Measurements from ENCODE around the gene RPL11. TPM values are rescaled to one million over a fixed set of nuclear protein-coding genes. Genes with fewer than 3 reads are reported as not detected.

Gene RPL11
- total and polyA plus RNA-seq, 10 of the 15 experiments (the other 5 are each of a cell fraction or from before 2014, with no cell fraction given) = 968 to 4,611 (median 2,521) TPM

DNA sequence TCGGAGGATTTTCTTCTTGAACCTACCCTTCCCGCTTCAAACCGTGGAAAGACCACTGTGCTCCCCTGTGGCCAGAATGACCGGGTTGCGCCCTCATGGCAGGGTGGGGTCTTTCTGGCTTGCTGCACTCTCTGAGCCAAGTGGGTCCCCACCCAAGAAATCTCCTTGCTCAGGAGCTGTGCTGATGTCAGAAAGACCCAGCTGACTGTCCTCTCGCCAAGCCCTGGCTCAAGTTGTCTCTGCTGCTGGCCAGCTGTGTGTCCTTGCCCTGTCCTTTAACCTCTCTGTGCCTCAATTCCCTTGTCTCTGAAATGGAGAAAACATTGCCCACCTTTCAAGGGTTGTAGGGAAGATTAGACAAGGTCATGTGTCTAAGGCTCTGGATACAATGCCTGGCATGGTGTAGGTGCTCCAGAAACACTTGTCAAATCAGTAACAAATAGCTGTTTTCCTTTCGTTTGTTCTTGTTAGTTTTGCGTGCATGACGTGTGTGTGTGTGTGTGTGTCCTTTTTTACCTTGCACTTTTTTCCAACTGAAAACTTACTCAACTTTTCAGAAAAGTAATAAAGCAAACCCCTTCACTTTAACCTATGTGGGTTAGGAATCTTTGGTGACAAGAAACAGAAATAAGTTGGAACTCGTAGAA lies 41.1 kb upstream of the RPL11 start:
- no peaks in the 10 kb centered on the region for H4K20me1 ChIP-seq (ENCODE audit: control insufficient read depth, insufficient read depth)
- H3K36me3 ChIP-seq (ENCODE audit: control insufficient read depth in 2 of 2, insufficient read depth in 2 of 2, low read length in 1 of 2) = no peaks in the 10 kb centered on the region
- TF ChIP-seq CHD1 (IDR thresholded peaks at IDR 0.05; ENCODE audit: low read depth, low read length) (no peak), FOS (IDR thresholded peaks at IDR 0.05; ENCODE audit: borderline replicate concordance, extremely low read depth, insufficient read length) (no peak), SREBF1 (IDR thresholded peaks at IDR 0.05; ENCODE audit: low read length) (no peak), NRF1 (conservative IDR thresholded peaks at IDR 0.05; ENCODE audit: low read depth, low read length) (no peak), MTA3 (IDR thresholded peaks at IDR 0.05; ENCODE audit: borderline replicate concordance, low read length) (no peak), RELA (IDR thresholded peaks at IDR 0.05; ENCODE audit: borderline replicate concordance, partially characterized antibody) (no peak), ZNF207 (IDR thresholded peaks at IDR 0.05; ENCODE audit: borderline replicate concordance) (no peak), CBX5 (IDR thresholded peaks at IDR 0.05; ENCODE audit: low read depth) (no peak)
- TF ChIP-seq, protein P1, sequence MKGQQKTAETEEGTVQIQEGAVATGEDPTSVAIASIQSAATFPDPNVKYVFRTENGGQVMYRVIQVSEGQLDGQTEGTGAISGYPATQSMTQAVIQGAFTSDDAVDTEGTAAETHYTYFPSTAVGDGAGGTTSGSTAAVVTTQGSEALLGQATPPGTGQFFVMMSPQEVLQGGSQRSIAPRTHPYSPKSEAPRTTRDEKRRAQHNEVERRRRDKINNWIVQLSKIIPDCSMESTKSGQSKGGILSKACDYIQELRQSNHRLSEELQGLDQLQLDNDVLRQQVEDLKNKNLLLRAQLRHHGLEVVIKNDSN (IDR thresholded peaks at IDR 0.05; ENCODE audit: borderline replicate concordance, extremely low read length, insufficient read depth, low read depth, low read length) = no peak
- ChIA-PET POLR2A (no interaction called here), CTCF (interaction anchor here (0.8 to 4.2 kb wide), 7 partner anchors 7 to 154 kb away, joined by 3 to 17 read pairs (median 4); no protein-coding TSS in a partner anchor), SMC1A (ENCODE audit: uncharacterized antibody, unreplicated experiment) (no interaction called here), RAD21 (ENCODE audit: unreplicated experiment) (no interaction called here)
- H3K9ac ChIP-seq (ENCODE audit: control insufficient read depth, insufficient read depth, low read length) = no peak overlapping the region
- no TSS peak for BruUV-seq (replicated peaks)
- 0 out of 4 replicates have a peak, but pooled peaks cover 0 to 1% of the 10 kb centered on the region in 2 experiments for H3K27me3 ChIP-seq (replicated peaks in 1 of 2; ENCODE audit: control insufficient read depth in 2 of 2, insufficient read depth in 2 of 2, low read length in 1 of 2)
- no peaks in the 10 kb centered on the region; the same call in 2 of the 3 replicates for H3K9me3 ChIP-seq (replicated peaks; ENCODE audit: control insufficient read depth, insufficient read depth, low read length)
- ATAC-seq (no peak), DNase-seq (ENCODE audit: low read depth, low spot score) (no peak), FAIRE-seq (no peak)
- H3K4me1 ChIP-seq (ENCODE audit: control insufficient read depth, insufficient read depth, low read length) = peaks cover 3% of the 10 kb centered on the region; the same call in 1 of the 2 replicates
- no peaks in the 10 kb centered on the region for H3K79me2 ChIP-seq (ENCODE audit: control insufficient read depth, insufficient read depth, low read length)
- intact Hi-C loops (cut with micrococcal nuclease; ENCODE audit: unreplicated experiment) = no loop called here
- H3K4me2 ChIP-seq (ENCODE audit: control insufficient read depth, insufficient read depth) = no peak overlapping the region
- no peak overlapping the region for H2AFZ ChIP-seq (ENCODE audit: control insufficient read depth, low read depth, low read length)
- in situ Hi-C loops (cut with MboI) = no loop called here
- H3K27ac ChIP-seq (ENCODE audit: control insufficient read depth, insufficient read depth) = no peak overlapping the region
- no peak overlapping the region for H3K4me3 ChIP-seq
- WGBS (ENCODE audit: insufficient coverage, insufficient replicate concordance, low lambda C conversion rate, missing lambda C conversion rate) = 64% methylated on average over 10 of the region's 10 CpGs

Data from GM12878 (cell line).